Aorta (tissue), 5 donors: ENCODE data around the gene SIX5. TPM values are rescaled to one million over a fixed set of nuclear protein-coding genes. Genes with fewer than 3 reads are reported as not detected.
A peak's percentile ranks its signal among the peaks of the same experiment; 100 is the strongest.

ENCODE experiments used
- ATAC-seq: fragments of 200-7000 bp; cut with Tn5 transposase; one replicate; pipeline ENCODE4 v1.9.1; 2022; ENCODE audit warnings: moderate library complexity; ENCODE audit not compliant: low FRiP score
- DNase-seq, 2 donors: peaks; one replicate each; pipeline ENCODE4 v3.0.0-alpha.2; 2020
- H3K27ac ChIP-seq, 2 donors: one replicate each; pipeline ENCODE4 v1.5.1; 2013; ENCODE audit warnings: low read length in 2 of 2, mild to moderate bottlenecking in 2 of 2, moderate library complexity in 2 of 2, control low read depth in 1 of 2, inconsistent platforms in 1 of 2, low read depth in 1 of 2
- H3K27me3 ChIP-seq, 2 donors: one replicate each; pipeline ENCODE4 v1.6.1; 2013; ENCODE audit warnings: control low read depth in 1 of 2, low read length in 1 of 2, mild to moderate bottlenecking in 1 of 2, moderate library complexity in 1 of 2; ENCODE audit not compliant: insufficient read depth in 2 of 2, control insufficient read depth in 1 of 2
- H3K36me3 ChIP-seq, 2 donors: one replicate each; pipeline ENCODE4 v1.6.1; 2013; ENCODE audit warnings: control low read depth in 1 of 2, low read length in 1 of 2, mild to moderate bottlenecking in 1 of 2; ENCODE audit not compliant: insufficient read depth in 2 of 2, control insufficient read depth in 1 of 2
- H3K4me1 ChIP-seq, 2 donors: one replicate each; pipeline ENCODE4 v1.6.1; 2013; ENCODE audit warnings: low read length in 2 of 2, control low read depth in 1 of 2, mild to moderate bottlenecking in 1 of 2, moderate library complexity in 1 of 2; ENCODE audit not compliant: insufficient read depth in 2 of 2, control insufficient read depth in 1 of 2
- H3K4me3 ChIP-seq, 2 donors: one replicate each; pipeline ENCODE4 v1.5.1; 2013; ENCODE audit warnings: low read length in 2 of 2, control low read depth in 1 of 2, mild to moderate bottlenecking in 1 of 2
- H3K9me3 ChIP-seq: one replicate; pipeline ENCODE4 v1.6.1; 2013; ENCODE audit warnings: mild to moderate bottlenecking, low read length; ENCODE audit not compliant: control insufficient read depth
- WGBS, 2 donors: extraction: QIAGEN DNeasy Blood & Tissue Kit; methylation state at CpG; one replicate each; pipeline ENCODE4 v1.1.7; 2013; 5-methylcytosine and 5-hydroxymethylcytosine counted together
- intact Hi-C, 2 donors: fragments of 100-400 bp; cut with DNase I; formaldehyde crosslinking; loops; one replicate each; pipeline versions ENCODE4 v1.14.2 to v1.15.0; 2022
- polyA plus RNA-seq, 2 donors: library from polyadenylated mRNA; stranded (reverse); fragments of 200-250 nt; gene quantifications; one replicate each; pipeline ENCODE4 v1.2.3, GENCODE V29; 2013
- total RNA-seq, 2 donors: library from RNA; stranded (reverse); fragmentation: NEBNext Ultra II Directional; extraction: Animal tissue kit (Norgen Biotek cat#: 25700); gene quantifications; one replicate each; pipeline ENCODE4 v1.2.1, GENCODE V29; 2021
- donor health status: healthy with polysubstance abuse.
- donor health status: Bipolar disorder and iron deficiency.
- donor health status: DM: no; HTN: no; CAD: no.
- donor health status: DM: no; HTN: no; CAD: no.
- donor health status: DM: yes; HTN: yes; CAD: no.

The SIX5 gene
- total and polyA plus RNA-seq, 4 donors: 8.1 to 34.4 (median 22.6) TPM

DNA sequence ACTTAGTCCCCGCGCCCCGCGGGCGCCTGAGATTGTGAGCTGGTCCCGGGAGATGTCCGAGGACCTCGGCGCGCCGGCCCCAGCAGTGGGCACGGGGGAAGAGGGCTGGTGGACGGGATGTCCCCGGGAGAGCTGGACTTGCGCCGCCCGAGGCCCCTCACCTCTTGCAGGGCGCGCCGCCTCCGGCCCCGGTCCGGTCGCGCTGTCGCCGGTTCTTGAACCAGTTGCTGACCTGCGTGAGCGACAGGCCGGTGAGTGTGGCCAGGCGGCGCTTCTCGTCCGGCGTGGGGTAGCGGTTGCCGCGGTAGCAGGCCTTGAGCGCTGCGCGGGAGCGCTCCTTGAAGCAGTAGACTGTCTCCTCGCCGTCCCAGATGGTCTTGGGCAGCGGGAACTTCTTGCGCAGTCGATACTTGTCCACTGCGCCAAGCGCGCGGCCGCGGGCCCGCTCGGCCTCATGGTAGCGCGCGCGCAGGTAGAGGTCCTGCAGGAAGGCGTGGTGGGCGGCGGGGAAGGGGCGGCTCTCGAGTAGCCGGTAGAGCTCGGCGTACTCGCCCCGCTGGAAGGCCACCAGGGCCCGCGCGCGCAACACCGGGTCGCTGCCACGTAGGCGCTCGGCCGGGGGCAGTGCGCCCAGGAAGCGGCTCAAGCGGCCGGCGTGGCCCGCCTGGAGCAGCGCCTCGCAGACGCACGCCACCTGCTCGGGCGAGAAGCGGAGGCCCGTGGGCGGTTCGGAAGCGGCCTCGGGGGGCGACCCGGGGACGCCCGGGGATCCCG lies 984 bp downstream of the SIX5 start:
- H3K27me3 ChIP-seq: no peaks in the 10 kb centered on the region
- no peaks in the 10 kb centered on the region for H3K36me3 ChIP-seq
- H3K27ac ChIP-seq: peak overlapping the region; percentile 50 to 78
- ATAC-seq (no peak), DNase-seq (peak; percentile 79 to 86)
- WGBS, 2 donors: 0% methylated on average over 84 to 102 of the region's 102 CpGs
- H3K9me3 ChIP-seq: no peaks in the 10 kb centered on the region
- intact Hi-C loops: loop anchor here (2.0 to 5.0 kb wide), 4 partner anchors 15 to 76 kb away; partner anchors contain the start of genes FBXO46 (in 2 of the 2), MEIOSIN (in 2 of the 2), DMPK (in 1 of the 2) and QPCTL (in 1 of the 2)
- H3K4me1 ChIP-seq: no peaks in the 10 kb centered on the region
- peak overlapping the region; percentile 74 to 79 for H3K4me3 ChIP-seq

DNA sequence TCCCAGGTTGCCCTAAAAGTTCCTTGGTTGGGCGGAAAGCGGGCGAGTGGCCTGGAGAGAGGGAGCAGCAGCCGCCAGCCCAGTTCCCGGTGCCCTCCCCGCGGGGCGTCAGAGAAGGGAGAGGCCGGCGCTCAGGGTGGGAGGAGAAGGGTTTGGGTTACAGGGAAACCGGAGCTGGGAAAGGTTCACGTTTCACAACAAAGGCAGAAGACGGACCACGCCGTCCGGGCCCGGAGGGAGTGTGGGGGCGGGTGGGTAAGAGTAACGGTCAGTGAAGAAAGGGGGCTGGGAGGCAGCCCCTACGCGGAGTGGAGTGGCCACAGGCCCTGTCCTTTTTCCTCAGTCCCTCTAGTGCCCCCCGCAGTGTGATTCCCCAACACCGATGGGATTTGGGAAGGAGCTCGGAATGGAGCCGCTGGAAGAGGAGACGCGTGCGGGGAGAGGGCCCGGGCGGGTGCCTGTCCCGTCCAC lies 1.6 kb downstream of the SIX5 start:
- no peaks in the 10 kb centered on the region for H3K27me3 ChIP-seq
- H3K9me3 ChIP-seq: no peaks in the 10 kb centered on the region
- ATAC-seq (peak; percentile 2), DNase-seq (peak; percentile 85 to 91)
- intact Hi-C loops: loop anchor here (5.0 kb wide), 3 partner anchors 35 to 75 kb away; partner anchors contain the start of genes FBXO46 (in 2 of the 2), MEIOSIN (in 2 of the 2), QPCTL (in 1 of the 2) and SNRPD2 (in 1 of the 2)
- H3K4me3 ChIP-seq: peak overlapping the region; percentile 74 to 79
- no peaks in the 10 kb centered on the region for H3K36me3 ChIP-seq
- peak overlapping the region; percentile 50 to 88 for H3K27ac ChIP-seq
- no peaks in the 10 kb centered on the region for H3K4me1 ChIP-seq
- WGBS, 2 donors: 4% methylated on average over 30 to 31 of the region's 31 CpGs

DNA sequence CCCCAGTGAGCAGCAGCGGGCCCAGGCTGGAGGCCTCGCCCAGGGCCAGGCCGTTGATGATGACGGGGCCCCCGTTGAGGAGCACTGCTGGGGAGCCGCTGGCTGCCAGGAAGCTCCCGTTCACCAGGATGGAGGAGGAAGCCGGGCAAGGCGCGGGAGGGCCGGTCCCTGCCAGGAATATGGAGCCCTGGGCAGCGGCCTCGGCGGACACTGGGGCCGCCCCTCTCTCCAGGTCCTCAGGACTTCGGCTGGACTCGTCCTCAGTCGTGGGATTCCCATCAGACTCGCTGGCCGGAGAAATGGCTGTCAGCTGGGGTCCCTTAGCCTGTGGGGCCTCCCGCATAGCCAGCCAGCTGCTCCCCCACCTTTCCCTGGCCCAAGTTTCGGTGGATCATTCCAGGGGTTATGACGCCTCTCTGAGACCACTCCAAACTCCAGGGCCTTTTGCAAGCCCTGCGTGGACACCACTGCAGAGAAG lies 2.1 kb downstream of the SIX5 start:
- Histone ChIP-seq H3K4me1 (no peaks in the 10 kb centered on the region), H3K9me3 (no peaks in the 10 kb centered on the region), H3K27me3 (no peaks in the 10 kb centered on the region), H3K36me3 (no peaks in the 10 kb centered on the region), H3K27ac (peak overlapping the region; percentile 23 to 88), H3K4me3 (peak overlapping the region; percentile 29 to 79)
- DNase-seq (peak; percentile 68 to 85), ATAC-seq (no peak)
- intact Hi-C loops: loop anchor here (5.0 kb wide), 3 partner anchors 35 to 75 kb away; partner anchors contain the start of genes FBXO46 (in 2 of the 2), MEIOSIN (in 2 of the 2), QPCTL (in 1 of the 2) and SNRPD2 (in 1 of the 2)
- WGBS, 2 donors: 3 to 5% methylated on average over 23 to 24 of the region's 24 CpGs

DNA sequence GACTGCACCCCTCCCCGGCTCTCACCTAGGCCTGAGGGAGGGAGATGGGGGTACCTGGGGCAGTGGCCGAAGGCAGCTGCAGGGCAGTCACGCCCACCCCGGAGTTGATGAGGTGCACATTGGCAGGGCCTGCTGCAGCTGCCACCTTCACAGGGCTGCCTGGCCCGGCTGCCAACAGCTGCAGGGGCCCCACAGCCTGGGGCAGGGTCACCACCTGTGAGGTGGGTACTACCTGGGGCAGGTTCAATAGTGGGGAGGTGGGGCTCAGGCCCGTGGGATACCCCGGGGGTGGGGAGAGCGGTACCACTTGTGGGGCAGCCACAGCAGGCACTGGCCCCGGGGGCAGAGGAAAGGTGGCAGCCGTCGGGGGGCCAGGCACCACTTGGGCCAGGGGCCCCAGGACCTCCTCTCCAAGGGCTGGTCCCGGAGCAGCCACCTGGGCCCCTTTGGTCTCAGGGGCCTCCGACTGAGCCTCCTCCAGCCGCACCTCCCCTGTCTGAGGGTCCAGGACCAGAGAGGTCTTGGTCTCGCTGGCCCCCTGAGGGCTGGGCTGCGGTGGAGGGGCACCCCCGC lies 2.7 kb downstream of the SIX5 start:
- DNase-seq (peak in 1 of 2 donors; percentile 56), ATAC-seq (no peak)
- H3K27me3 ChIP-seq: no peaks in the 10 kb centered on the region

DNA sequence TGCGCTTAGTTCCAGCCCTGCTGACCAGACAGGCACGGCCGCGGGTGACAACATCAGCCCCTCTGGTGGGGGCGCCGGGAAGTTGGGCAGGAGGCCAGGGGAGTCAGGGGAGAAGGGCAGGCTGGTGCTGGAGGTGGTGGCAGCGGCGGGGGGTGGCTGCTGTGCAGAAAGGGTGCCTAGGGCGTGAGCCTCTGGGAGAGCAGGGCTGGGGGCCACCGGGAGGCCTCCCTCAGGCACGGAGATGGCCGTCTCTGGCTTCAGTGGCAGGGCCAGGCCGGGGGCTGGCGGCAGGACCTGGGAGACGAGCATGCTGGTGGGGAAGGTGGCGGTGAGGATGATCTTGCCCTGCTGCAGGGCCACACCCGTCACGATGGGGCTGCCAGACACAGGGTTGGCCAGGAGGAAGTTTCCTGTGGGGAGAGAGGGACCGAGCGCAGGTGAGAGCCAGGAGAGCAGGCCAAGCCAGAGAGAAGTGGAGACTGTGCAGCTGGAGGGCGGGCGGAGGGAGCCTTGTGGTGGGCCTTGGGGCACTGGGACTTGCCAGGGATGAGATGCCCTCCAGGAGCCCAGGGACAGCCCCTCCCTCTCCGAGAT lies 3.3 kb downstream of the SIX5 start:
- Histone ChIP-seq H3K4me3 (no peak overlapping the region), H3K27ac (peak overlapping the region; percentile 24 to 88), H3K36me3 (no peaks in the 10 kb centered on the region), H3K27me3 (no peaks in the 10 kb centered on the region), H3K4me1 (no peaks in the 10 kb centered on the region), H3K9me3 (no peaks in the 10 kb centered on the region)
- ATAC-seq (no peak), DNase-seq (peak in 1 of 2 donors; percentile 58)
- 51 to 52% methylated on average over 21 to 23 of the region's 23 CpGs for WGBS, 2 donors
- intact Hi-C loops: loop anchor here (5.0 kb wide), 3 partner anchors 33 to 73 kb away; partner anchors contain the start of genes FBXO46 (in 2 of the 2), MEIOSIN (in 2 of the 2), QPCTL (in 1 of the 2) and SNRPD2 (in 1 of the 2)

More for the DNA sequence above, 2.7 kb downstream of the SIX5 start:
- Histone ChIP-seq H3K36me3 (no peaks in the 10 kb centered on the region), H3K4me3 (peak overlapping the region; percentile 29 to 79), H3K4me1 (no peaks in the 10 kb centered on the region), H3K9me3 (no peaks in the 10 kb centered on the region), H3K27ac (peak overlapping the region; percentile 23 to 88)
- intact Hi-C loops: loop anchor here (5.0 kb wide), 3 partner anchors 34 to 74 kb away; partner anchors contain the start of genes FBXO46 (in 2 of the 2), MEIOSIN (in 2 of the 2), QPCTL (in 1 of the 2) and SNRPD2 (in 1 of the 2)
- 34 to 40% methylated on average over 13 to 17 of the region's 17 CpGs for WGBS, 2 donors

DNA sequence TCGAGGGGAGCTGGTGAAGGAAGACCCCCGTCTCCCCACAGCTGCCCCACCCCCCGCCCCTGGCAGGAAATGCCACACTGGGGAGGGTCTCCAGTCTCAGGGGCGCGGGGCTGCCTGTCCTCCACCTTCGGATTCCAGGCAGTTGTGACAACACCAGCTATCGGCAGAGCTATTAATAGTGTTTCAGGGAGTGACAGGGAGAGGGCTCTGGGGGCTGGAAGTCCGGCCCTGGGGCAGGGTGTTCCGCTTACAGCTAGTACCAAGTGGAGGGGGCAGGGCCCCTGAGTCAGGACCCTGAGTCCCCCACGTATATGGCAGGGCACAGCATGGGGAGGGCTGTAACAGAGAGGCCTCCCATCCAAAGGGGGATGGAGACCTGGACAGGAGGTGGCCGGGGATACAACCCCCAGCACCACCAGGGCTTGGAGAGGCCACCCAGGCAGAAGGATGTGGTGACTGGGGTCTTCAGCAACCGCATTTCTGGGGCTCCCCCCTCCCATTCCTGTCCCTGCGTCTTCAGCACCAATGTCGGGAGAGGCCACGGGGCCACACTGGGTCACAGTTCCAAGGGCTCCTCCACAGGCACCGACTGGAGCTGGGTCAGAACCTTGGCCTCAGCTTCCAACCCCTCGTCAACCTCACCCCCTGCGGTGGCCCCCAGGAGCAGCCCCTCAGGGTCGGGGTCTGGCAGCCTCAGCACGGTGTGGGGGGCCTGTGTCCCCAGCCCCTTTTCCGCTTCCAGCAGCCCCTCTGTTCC lies 3.9 kb downstream of the SIX5 start:
- no peaks in the 10 kb centered on the region for H3K36me3 ChIP-seq
- DNase-seq: peak in 1 of 2 donors; percentile 64
- no peak for ATAC-seq
- no peaks in the 10 kb centered on the region for H3K4me1 ChIP-seq
- H3K27me3 ChIP-seq: no peaks in the 10 kb centered on the region
- intact Hi-C loops: loop anchor here (5.0 kb wide), 3 partner anchors 33 to 73 kb away; partner anchors contain the start of genes FBXO46 (in 2 of the 2), MEIOSIN (in 2 of the 2), QPCTL (in 1 of the 2) and SNRPD2 (in 1 of the 2)
- H3K4me3 ChIP-seq: no peak overlapping the region
- peak overlapping the region; percentile 17 to 72 for H3K27ac ChIP-seq
- WGBS, 2 donors: 25 to 29% methylated on average over 20 to 21 of the region's 21 CpGs
- H3K9me3 ChIP-seq: no peaks in the 10 kb centered on the region

DNA sequence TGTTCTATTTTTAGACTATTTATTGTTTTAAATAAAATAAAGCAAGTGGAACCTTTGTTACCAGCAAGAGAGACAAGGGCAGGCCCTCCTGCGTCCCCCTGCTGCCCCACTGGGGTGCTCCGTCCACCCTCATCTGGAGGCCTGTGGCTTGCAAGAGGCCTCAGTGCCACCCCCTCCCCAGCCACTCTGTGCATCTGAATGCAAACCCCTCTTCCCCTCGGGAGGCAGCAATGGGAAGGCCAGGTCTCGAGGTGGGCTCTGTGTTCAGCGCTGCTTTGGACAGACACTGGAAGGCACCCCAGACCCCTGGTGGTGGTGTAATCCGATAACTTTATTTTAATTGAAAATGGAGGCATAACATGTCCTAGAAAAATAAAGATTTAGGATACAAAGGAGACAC lies 4.6 kb downstream of the SIX5 start:
- intact Hi-C loops: no loop called here

More for the DNA sequence above, 4.6 kb downstream of the SIX5 start:
- Histone ChIP-seq H3K36me3 (no peaks in the 10 kb centered on the region), H3K27me3 (no peaks in the 10 kb centered on the region), H3K4me1 (no peaks in the 10 kb centered on the region), H3K27ac (peak overlapping the region; percentile 24 to 72), H3K4me3 (no peak overlapping the region), H3K9me3 (no peaks in the 10 kb centered on the region)
- ATAC-seq (no peak), DNase-seq (no peak)
- WGBS, 2 donors: 27 to 31% methylated on average over 6 of the region's 6 CpGs
